HG02571 (cell line): ENCODE measurements around the gene SERGEF.

ENCODE experiments used
- ATAC-seq: cut with Tn5 transposase; IDR thresholded peaks from one replicate; pipeline ENCODE4 v1.9.1; 2021; ENCODE audit warnings: mild to moderate bottlenecking, moderate library complexity; ENCODE audit not compliant: unreplicated experiment

The SERGEF gene

DNA sequence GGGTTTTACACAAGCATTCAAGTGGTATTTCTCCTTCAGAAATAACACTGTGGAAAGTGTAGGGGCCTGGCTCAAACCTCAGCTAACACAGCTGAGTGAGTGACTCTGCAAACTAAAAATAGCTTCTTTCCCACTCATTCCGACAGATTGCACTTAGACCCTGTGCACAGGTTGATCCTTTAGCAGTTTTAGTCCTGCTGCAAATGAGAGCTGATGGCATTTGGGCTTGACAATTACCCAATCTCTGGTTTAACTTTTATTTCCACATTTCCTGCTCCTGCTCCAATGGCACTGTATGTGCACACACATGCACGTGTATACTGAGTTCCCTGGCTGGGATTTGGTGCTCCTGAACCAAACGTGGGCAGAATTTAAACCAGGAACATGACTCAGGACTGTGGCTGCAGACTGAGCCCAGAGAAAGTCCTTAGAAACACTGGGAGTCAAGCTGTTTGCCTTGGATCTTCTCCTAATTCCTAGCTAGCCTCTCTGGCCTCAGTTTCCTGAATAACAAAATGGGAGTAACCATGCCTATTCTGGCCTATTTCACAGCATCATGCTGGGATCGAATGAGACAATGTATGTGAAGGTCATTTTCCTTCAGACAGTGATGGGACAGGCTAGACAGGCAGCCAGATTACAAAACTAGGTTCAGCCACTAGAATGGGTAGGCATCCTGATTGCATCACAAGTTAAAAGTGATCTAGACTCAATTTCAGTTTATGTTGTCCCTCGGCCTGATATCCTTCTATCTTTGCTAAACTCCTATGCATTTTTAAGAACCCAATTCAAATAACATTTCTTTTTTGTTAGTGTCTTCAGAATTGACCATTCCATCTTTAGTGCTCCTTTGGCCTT lies 58.2 kb downstream of the SERGEF start:
- ATAC-seq = no peak

DNA sequence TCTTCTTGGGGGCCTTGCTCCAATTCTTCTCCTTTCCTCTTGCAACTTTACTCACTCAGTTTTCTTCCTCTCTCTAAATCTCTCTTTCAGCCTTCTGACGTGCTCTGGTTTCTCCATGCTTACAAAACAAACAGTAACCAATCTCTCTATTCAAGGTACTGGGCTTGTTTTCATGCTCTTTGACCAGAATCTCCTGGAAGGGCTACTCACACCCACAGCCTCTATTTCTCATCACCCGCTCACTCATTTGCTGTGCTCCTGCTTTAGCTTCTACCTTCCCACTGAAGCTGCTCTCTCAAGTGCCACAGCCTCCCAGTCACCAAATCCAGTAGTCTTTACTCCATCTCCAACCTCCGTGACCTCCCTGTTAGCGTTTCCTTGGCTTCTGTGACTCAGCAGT lies 60.4 kb downstream of the SERGEF start:
- no peak for ATAC-seq

- no peak for ATAC-seq
These were observed 61.0 kb downstream of the SERGEF start for GRCh38 chr11:17951685-17952388.

DNA sequence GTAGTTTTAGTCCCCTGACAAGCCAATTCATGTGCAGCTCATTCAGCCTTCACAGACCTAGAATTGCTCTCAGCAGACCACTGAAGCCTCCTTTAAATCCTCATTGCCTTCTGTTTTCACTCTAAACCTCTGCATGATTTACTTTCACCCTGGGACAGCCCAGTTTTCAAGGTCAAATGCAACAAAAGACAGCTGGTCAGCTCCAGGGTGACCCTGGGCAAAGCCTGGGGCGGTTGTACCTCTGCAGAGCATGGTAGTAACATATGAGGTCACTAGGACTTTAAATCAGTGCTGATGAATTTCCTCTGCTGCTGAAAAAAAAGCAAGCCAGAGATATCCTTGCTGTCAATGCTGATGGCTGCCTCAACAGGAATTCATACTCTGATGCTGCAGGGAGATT lies 62.2 kb downstream of the SERGEF start:
- no peak for ATAC-seq

- ATAC-seq = no peak
These were observed 64.6 kb downstream of the SERGEF start for GRCh38 chr11:17948296-17948695.

DNA sequence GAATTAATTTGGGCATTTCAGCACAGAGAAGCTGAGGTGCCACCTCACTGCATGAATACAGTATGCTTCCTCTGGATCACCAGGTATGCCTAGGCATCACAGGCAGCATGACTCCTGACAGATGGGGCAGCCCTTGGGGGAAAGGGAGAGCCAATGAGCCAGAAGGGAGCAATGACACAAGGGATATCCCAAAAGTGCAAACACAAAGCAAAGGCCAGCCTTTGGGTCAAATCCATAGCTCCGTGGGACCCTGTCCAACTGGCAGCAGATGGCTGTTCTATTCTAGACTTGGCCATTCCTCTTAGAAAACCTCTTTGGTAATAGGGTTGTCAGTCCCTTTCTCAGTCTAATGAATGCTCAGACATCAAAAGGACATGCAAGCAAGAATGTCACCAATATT lies 73.3 kb downstream of the SERGEF start:
- ATAC-seq = no peak

DNA sequence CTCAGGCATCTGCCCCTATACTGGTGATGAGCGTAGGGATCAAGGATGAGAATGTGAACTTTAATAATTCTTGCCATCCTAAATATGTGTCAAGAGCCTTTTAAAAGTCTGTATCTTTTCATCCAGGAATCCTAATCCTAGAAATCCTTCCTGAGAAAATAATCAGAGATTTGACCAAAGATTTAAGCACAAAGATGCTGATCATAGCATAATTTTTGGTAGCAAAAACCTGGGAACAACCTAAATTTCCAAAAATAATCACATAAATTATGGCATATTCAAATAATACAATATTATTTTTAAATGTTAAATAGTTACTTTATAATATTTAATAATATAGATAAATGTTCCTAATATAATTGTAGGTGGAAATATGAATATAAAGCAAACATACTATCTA lies 76.1 kb downstream of the SERGEF start:
- no peak for ATAC-seq

- no peak for ATAC-seq
These were observed 78.7 kb downstream of the SERGEF start for GRCh38 chr11:17934194-17934593.

DNA sequence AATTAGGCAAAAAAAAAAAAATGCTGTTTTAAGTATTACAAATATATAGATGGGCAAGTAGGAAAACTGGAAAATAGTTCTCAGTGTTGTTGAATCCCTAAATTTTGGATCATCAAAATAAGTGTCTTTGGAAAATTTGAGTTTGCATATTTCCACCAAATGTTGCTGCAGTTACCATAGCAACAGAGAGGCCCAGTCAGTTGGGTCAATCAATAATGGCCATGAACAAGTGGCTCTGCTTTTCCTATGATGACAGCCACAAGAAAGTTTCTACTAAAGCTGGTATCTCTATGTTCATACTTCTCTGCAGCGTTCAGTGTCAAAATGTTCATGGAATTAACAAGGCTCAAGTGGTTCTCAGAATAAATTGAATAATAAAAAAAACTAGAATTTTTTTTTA lies 79.1 kb downstream of the SERGEF start:
- ATAC-seq = no peak

DNA sequence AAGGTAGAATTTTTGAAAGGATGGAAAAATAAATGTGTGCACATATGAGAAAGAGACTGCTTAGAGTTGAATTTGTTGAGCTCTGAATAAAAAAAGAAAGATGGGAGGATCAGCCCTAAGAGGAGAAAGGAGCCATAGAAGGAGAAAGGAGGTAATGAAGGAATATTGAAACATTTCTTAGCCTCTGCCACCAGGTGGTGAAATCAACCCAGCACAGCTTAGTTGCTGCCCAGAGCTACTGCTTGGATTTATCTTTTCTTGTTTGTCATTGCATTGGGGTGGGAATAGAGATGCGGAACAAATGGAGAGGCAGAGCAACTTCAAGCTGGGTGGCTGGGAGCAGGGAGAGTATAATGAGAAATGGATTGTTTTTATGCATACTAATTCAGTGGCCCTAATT lies 80.4 kb downstream of the SERGEF start:
- ATAC-seq = no peak

DNA sequence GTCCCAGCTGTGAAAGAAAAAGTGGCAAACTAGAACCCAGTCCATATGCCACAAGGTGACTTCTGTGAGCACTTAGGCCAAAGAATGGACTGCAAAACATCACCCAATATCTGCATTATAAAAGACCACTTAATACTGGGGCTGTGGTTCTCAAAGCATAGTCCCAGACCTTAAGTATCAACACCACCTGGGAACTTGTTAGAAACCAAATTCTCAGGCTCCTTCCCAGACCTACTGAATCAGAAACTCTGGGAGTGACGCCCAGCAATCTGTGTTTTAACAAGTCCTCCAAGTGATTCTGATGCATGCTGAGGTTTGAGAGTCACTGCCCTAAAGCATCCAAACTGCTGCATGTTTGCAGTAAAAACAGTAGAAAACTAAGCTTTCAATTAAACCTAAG lies 81.3 kb downstream of the SERGEF start:
- ATAC-seq = no peak

DNA sequence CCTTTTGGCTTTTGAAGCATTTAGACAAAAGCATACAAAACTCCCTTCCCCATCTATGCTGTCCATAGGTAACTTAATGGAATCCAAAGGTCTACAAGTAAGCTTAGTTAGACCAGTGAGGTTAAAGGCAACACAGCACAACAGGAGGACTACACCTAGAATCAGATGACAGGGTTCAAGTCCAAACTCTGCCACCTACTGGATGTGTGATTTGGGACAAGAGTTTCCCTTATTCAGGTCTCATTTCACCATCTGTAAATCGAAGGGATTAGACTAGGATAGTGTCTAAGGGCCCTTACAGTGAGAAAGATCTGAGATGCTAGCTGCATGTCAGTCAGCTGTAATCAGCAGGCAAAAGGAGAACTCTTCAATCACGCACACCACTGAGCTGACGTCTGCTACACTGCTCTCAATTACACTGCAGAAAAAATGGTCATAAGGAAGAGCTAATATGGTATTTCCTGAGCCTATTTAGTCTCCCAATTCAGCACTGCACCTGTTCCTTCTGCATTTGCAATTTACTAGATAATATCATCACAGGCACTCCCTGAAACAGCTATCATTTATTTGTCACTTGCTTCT lies 82.2 kb downstream of the SERGEF start:
- no peak for ATAC-seq

DNA sequence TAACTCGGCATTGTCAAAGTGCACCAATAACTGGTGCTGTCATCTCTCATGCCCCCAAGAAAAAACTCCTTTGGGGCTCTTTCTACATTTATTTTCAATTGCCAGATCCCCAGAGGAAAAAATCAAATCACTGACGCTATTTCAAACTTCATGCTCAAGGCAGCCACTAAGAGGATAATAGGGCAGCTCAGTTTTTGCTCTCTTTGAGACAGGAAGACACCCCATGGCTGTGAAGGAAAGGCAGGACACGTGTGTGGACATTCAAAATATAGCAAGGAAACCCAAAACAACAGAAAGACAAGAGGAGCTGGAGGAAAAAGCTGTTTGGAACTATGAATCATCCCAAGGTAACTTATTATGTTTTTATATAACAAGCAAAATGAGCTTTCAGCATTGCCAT lies 83.7 kb downstream of the SERGEF start:
- ATAC-seq = no peak

DNA sequence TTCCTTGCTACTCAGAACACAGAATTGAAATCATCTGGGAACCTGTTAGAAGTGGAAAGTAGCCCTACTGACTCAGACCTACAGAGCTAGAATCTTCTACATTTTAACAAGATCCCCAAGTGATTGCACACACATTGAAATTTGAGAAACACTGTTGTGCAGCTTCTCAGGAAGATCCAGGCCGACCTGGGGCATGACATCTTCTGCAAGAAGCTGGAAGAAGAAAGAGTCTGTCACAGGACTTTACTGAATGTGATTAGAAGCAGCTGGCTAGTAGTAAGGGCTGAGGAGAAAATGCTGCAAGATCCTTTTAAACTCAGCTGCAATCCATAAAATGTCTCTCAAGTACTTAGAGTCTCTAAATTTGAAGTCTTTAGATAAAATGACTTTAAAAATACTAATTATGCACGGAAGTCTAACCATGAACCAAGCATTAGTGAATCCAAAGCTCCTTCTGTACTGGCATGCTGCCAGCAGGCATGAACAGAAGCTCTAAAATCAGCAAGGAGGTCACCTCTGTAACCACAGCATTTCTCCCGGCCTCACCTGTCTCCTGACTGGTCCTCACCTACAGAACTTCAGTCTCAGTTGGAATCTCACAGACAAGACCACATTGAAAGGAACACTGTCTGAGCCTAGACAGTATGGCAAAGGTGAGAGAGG lies 85.0 kb downstream of the SERGEF start:
- no peak for ATAC-seq

DNA sequence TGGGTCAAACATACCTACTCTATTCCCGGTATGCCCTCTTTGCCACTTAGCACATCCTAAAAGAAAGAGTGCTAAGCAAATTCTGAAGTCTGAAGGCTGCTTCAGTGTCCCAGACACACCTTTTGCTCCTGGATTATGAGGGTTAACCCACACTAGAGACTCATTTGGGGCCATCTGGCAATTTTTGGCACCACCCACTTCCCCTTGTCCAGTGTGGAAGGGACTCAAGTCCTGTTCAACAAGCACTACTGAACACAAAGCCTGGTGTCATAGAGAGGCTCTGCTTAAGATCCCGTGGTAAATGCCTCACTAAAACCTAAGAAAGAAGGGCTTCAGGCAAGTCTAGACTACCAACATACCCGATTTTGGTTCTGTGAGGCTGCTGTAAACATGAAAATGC lies 85.8 kb downstream of the SERGEF start:
- no peak for ATAC-seq

DNA sequence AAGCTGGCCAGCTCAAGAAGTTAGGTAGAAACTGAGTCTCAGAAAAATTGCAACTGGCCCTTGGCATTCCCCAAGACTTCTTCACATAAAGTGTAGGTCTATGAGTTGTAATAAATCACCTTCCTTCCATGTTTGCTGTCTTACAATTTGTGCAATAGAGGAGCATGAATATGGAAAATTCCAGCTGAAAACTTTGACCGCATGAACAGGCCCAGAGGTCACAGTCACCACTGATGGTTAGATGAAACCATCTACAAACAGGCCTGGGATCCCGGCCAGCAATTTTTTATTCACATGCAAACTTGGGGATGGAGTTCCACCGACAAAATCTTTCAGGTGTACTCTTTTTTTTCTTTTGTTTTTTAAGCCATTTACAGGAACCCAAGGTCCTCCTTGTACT lies 88.1 kb downstream of the SERGEF start:
- ATAC-seq = no peak

DNA sequence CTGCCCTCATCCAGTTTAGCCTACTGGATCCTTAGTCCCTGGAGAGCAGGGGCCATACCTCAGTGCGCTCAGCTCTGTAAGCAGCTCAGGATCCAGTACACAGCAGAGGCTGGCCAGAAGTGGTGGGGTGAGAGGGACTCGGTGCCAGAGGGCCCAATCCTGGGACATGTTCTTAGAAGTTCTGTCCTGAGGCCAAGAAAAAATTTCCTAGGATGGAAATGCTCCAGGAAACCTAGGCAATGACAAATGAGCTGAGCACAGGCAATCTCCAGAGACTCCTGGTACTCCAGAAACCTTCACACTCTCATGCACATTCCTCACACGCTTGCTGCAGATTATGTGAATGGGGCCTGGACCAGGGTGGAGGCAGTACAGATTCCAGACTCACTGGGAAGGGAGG lies 89.6 kb downstream of the SERGEF start:
- no peak for ATAC-seq

DNA sequence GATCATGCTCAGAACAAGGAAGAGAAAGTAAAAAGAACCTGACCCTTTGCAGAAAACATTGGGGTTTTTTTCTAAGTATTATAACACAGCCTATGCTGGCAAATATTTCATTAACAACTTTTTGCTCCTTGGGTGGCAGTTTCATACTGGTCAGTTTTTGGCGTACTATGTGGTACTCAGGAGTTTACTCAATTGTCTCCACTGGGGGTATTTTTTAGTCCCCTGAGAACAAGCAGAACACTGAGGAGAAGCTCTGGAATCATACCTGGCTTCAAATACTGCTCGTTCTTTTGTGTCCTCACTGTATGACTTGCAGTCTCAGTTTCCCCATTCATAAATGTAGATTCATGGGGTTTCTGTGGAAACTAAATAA lies 90.4 kb downstream of the SERGEF start:
- ATAC-seq = no peak

DNA sequence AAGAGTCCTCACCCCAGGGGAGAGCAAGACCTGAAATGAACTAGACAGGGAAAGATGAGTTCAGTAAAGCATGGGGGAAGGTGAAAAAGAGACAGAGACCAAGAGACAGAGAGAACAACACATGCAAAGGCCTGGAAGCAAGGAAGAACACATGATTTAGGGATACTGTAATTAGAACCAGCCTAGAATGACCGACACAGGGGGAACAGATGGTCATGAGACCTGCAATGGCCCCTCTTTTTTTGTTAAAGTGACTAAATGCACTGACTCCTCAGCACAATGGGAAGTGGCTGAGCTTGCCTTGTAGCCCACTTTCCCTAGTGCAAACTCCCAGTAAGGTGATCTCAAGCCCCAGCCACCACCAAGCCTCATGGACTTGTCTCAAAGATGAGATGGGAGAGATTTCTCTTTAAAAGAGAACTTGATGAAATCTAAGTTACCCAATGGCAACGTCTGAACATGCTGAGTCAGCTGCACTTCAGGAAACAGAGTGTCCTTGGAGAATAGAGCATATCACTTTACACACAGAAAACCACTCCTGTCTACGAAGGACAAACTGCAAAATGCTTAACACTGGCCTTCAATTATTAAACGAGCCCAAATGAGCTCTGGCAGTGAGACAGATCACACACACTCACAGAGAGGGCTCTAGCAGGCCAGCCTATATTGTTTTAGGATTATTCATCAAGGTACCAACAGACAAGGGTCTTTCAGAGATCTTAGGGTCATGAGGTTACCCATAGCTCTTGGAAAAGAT lies 91.0 kb downstream of the SERGEF start:
- ATAC-seq = no peak

DNA sequence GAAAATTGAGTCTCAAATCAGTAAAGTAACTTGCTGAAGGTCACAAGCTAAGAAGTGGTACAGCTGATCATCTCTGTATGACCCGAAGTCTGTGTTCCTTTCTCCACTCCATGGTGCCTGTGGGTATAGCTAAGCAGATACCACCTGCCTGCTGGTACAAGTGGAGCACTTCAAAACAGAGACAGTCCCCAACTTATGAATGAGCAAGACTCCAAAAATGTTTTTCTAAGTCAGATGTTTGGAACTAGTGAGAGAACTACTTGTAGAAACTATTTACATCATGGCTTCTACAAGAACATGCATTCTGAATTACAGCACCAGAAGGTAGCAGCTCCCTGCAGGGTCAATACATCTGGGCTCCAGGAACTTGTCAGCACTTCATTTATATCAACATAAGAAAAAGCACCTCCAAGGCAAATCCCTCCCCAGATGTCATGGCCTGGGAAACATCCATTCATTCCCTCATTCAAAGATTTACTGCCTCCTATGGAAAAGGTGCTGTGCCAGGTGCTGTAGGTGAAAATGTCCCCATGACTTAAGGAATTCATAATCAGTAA lies 94.7 kb downstream of the SERGEF start:
- no peak for ATAC-seq

GRCh38 chr11:17917556-17917955 lies 95.3 kb downstream of the SERGEF start:
- no peak for ATAC-seq
